OCI-LY3 (cell line): ENCODE measurements around the gene GPC3.
"Not testable (repeated sequence)": the region's sequence is repeated elsewhere in the genome, so short reads cannot be mapped to it uniquely, and the experiment has no call there.

Experiments used
- H2AFZ ChIP-seq: fragments of 200-600, 300-600 bp; shearing (Covaris generic); 2 replicates; pipeline ENCODE4 v1.6.0; 2014; ENCODE audit warnings: antibody characterized with exemption, low read depth, low read length
- H3K27ac ChIP-seq: fragments of 200-600, 300-600 bp; sonication (generic); 2 replicates; pipeline ENCODE4 v1.5.1; 2014; ENCODE audit warnings: mild to moderate bottlenecking, low read length, moderate library complexity, mixed read lengths
- H3K27me3 ChIP-seq: fragments of 200-600, 300-600 bp; sonication (generic); 2 replicates; pipeline ENCODE4 v1.6.1; 2014; ENCODE audit warnings: low read depth, low read length, mixed read lengths
- H3K36me3 ChIP-seq: fragments of 200-600, 300-600 bp; sonication (generic); replicated peaks from 2 replicates; pipeline ENCODE3; 2014; ENCODE audit warnings: low read depth, low read length, mixed read lengths
- H3K4me1 ChIP-seq: fragments of 300-600, 200-600 bp; sonication (generic); 2 replicates; pipeline ENCODE4 v1.6.1; 2014; ENCODE audit warnings: low read length, mixed read lengths
- H3K4me2 ChIP-seq: fragments of 200-600, 300-600 bp; sonication (generic); 2 replicates; pipeline ENCODE4 v1.6.1; 2014; ENCODE audit warnings: low read length, mixed read lengths
- H3K4me3 ChIP-seq: fragments of 300-600, 200-600 bp; sonication (generic); 2 replicates; pipeline ENCODE4 v1.5.1; 2014; ENCODE audit warnings: antibody characterized with exemption, mild to moderate bottlenecking, low read length, moderate library complexity
- H3K79me2 ChIP-seq: fragments of 300-600, 200-600 bp; shearing (Covaris generic); 2 replicates; pipeline ENCODE4 v1.6.1; 2014; ENCODE audit warnings: mild to moderate bottlenecking, low read length, mixed read lengths
- H3K9ac ChIP-seq: fragments of 300-600, 200-600 bp; shearing (Covaris generic); 2 replicates; pipeline ENCODE4 v1.6.0; 2014; ENCODE audit warnings: mild to moderate bottlenecking, low read length, moderate library complexity
- H3K9me3 ChIP-seq: fragments of 200-600, 300-600 bp; shearing (Covaris generic); 2 replicates; pipeline ENCODE4 v1.6.1; 2014; ENCODE audit warnings: low read length, mixed read lengths; ENCODE audit not compliant: insufficient read depth
- H4K20me1 ChIP-seq: fragments of 200-600, 300-600 bp; sonication (generic); 2 replicates; pipeline ENCODE4 v1.6.1; 2016; ENCODE audit warnings: low read length, mixed read lengths; ENCODE audit not compliant: insufficient read depth
- EZH2phosphoT487 ChIP-seq: fragments of 200-600 bp; shearing (Covaris generic); IDR thresholded peaks from 2 replicates; pipeline ENCODE4 v1.6.1; 2018; ENCODE audit warnings: antibody characterized with exemption, mixed run types, low read depth
- TF ChIP-seq, protein P1 (sequence below): fragments of 200-600, 300-600 bp; sonication (generic); IDR thresholded peaks from 2 replicates; pipeline ENCODE4 v1.5.1; 2014; ENCODE audit warnings: antibody characterized with exemption, low read length, low read depth

The GPC3 gene

DNA sequence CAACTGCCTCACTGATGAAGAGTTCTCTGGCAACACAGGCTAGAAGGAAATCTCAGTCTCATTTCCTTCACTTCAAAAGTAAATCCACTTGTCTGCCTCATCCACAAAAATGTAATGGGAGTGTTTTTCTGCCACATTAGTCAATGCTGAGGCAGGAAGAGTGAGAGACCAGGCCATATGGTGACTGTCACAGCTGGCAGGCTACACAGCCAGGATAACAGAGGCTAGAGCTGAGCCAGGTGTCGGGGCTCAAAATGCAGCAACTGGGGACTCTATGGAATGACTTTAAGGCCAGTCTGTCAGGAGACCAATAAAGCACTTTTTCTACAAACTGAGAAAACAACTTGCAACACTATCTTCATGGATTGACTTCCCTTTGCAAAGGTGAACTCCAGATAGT is 204.2 kb downstream of the GPC3 start:
- Histone ChIP-seq H3K4me2 (no peak overlapping the region), H3K4me3 (no peak overlapping the region), H3K9ac (no peak overlapping the region), H3K4me1 (peaks cover 56% of the 10 kb centered on the region), H2AFZ (no peak overlapping the region), H3K79me2 (no peaks in the 10 kb centered on the region), H3K36me3 (no peaks in the 10 kb centered on the region), H4K20me1 (no peaks in the 10 kb centered on the region), H3K9me3 (no peaks in the 10 kb centered on the region), H3K27me3 (no peaks in the 10 kb centered on the region), H3K27ac (0 out of 2 replicates have a peak overlapping the region, but pooled peaks have one; percentile 13)
- TF ChIP-seq, protein P1, sequence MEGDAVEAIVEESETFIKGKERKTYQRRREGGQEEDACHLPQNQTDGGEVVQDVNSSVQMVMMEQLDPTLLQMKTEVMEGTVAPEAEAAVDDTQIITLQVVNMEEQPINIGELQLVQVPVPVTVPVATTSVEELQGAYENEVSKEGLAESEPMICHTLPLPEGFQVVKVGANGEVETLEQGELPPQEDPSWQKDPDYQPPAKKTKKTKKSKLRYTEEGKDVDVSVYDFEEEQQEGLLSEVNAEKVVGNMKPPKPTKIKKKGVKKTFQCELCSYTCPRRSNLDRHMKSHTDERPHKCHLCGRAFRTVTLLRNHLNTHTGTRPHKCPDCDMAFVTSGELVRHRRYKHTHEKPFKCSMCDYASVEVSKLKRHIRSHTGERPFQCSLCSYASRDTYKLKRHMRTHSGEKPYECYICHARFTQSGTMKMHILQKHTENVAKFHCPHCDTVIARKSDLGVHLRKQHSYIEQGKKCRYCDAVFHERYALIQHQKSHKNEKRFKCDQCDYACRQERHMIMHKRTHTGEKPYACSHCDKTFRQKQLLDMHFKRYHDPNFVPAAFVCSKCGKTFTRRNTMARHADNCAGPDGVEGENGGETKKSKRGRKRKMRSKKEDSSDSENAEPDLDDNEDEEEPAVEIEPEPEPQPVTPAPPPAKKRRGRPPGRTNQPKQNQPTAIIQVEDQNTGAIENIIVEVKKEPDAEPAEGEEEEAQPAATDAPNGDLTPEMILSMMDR, result no peak
- no peak for TF ChIP-seq EZH2phosphoT487

DNA sequence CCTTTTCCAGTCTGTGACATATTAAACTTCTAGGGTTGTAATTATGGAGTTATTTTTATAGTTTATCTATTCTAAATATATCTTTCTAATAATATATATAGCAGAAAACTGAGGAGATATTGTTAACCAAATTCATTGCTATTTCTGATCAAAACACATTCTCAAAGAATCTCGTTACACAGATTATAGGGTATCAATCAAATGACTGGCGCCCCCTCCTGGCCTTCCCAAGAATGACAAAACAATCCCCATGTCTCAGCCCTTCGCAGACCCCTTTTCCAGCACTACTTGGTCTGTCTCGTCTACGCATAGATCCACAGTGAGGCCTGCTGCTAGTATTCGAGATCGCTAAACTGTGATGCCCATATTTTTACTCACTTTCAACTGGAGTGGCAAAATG is 209.3 kb downstream of the GPC3 start:
- Histone ChIP-seq H3K4me3 (no peak overlapping the region), H3K9ac (no peak overlapping the region), H3K36me3 (no peaks in the 10 kb centered on the region)

DNA sequence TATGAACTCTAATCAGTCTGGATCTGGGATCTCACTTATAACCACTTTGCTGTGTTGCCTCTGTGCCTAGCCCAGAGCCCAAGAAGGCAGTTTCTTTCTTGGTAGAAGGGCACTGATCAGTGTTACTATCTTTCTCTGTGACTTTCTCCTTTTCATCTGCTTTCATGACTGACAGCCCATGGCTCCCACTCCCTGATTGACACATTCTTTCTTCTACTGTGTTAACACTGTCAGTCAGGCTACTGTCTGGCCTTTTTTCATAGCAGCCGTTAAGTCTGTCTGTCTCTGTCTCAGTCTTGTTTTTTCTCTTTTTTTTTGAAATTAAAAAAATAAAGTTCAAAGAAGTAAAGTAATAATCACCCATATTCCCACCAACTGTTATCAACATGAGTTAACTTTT is 210.6 kb downstream of the GPC3 start:
- H3K9me3 ChIP-seq, result no peaks in the 10 kb centered on the region
- H3K4me2 ChIP-seq, result no peak overlapping the region
- H3K9ac ChIP-seq, result no peak overlapping the region
- H3K27ac ChIP-seq, result no peak overlapping the region
- peaks cover 8% of the 10 kb centered on the region for H3K4me1 ChIP-seq
- no peaks in the 10 kb centered on the region for H3K27me3 ChIP-seq
- H4K20me1 ChIP-seq, result no peaks in the 10 kb centered on the region
- no peaks in the 10 kb centered on the region for H3K36me3 ChIP-seq
- TF ChIP-seq EZH2phosphoT487, result no peak
- TF ChIP-seq, protein P1, result no peak
- H2AFZ ChIP-seq, result no peak overlapping the region
- H3K4me3 ChIP-seq, result no peak overlapping the region
- H3K79me2 ChIP-seq, result no peaks in the 10 kb centered on the region

More for the DNA sequence above, 209.3 kb downstream of the GPC3 start:
- Histone ChIP-seq H2AFZ (no peak overlapping the region), H3K4me1 (peaks cover 10% of the 10 kb centered on the region), H3K4me2 (no peak overlapping the region), H3K27ac (no peak overlapping the region), H4K20me1 (no peaks in the 10 kb centered on the region), H3K79me2 (no peaks in the 10 kb centered on the region), H3K9me3 (no peaks in the 10 kb centered on the region), H3K27me3 (no peaks in the 10 kb centered on the region)
- TF ChIP-seq, protein P1, result peak; percentile 59
- TF ChIP-seq EZH2phosphoT487, result no peak

DNA sequence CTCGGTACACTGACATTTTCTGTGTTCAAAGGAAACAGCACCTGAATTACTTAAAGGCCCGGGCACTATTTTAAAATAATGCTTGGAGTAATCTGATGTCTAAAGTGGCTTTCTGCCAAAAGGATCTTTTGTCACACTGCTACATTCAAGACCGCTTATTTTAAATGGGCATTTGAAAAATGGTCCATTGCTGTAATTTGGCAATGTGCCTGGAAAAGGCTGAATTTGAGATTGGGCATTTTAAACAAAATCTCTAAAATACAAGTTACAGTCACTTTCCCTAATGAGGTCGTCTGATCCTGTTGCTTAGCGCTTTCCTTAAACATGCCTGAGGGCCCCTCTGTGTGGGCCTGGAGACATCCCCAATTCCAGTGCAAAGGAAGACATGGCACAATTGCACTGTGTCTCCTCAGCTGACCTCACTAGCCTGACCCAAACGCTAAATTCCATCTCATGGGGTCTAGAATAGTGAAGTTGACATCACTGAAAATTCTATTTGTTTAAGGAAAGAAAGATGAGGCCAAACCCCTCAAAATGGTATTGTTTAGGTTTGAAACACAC is 214.2 kb downstream of the GPC3 start:
- H3K36me3 ChIP-seq, result no peaks in the 10 kb centered on the region
- no peak overlapping the region for H3K9ac ChIP-seq
- TF ChIP-seq EZH2phosphoT487, result no peak
- TF ChIP-seq, protein P1, result no peak
- no peaks in the 10 kb centered on the region for H4K20me1 ChIP-seq
- no peaks in the 10 kb centered on the region for H3K4me1 ChIP-seq
- H3K4me2 ChIP-seq, result no peak overlapping the region
- no peaks in the 10 kb centered on the region for H3K27me3 ChIP-seq
- no peaks in the 10 kb centered on the region for H3K79me2 ChIP-seq
- H3K9me3 ChIP-seq, result no peaks in the 10 kb centered on the region
- H3K27ac ChIP-seq, result no peak overlapping the region
- no peak overlapping the region for H2AFZ ChIP-seq
- H3K4me3 ChIP-seq, result no peak overlapping the region

DNA sequence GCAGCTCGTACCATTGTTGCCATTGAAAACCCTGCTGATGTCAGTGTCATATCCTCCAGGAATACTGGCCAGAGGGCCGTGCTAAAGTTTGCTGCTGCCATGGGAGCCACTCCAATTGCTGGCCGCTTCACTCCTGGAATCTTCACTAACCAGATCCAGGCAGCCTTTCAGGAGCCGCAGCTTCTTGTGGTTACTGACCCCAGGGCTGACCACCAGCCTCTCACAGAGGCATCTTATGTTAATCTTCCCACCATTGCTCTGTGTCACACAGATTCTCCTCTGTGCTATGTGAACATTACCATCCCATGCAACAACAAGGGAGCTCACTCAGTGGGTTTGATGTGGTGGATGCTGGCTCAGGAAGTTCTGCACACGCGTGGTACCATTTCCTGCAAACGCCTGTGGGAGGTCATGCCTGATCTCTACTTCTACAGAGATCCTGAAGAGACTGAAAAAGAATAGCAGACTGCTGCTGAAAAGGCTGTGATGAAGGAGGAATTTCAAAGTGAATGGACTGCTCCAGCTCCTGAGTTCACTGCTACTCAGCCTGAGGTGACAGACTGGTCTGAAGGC is 222.3 kb downstream of the GPC3 start:
- H3K27me3 ChIP-seq, H2AFZ ChIP-seq, H3K4me1 ChIP-seq, H3K79me2 ChIP-seq, H3K27ac ChIP-seq, H4K20me1 ChIP-seq, H3K36me3 ChIP-seq, H3K9ac ChIP-seq, H3K9me3 ChIP-seq, H3K4me2 ChIP-seq, H3K4me3 ChIP-seq: not testable (repeated sequence)
